HepG2 (cell line): Measurements from ENCODE around the gene GTF2B. TPM values are rescaled to one million over a fixed set of nuclear protein-coding genes. Genes with fewer than 3 reads are reported as not detected.

ENCODE experiments used
- ATAC-seq: fragments of 200-7000 bp; cut with Tn5 transposase; 3 replicates; pipeline ENCODE4 v1.9.1; 2020; ENCODE audit warnings: mild to moderate bottlenecking, moderate library complexity
- BruUV-seq: library from RNA; stranded (reverse); fragments of 400-500 nt; replicated peaks from 2 replicates; lab custom pipeline; 2021; lab: Mats Ljungman, UMichigan
- CTCF ChIA-PET: fragments of 300-600 bp; formaldehyde crosslinking; extraction: SDS; loops from one replicate; lab custom pipeline; 2021; ENCODE audit warnings: low total read pairs, inconsistent platforms, low intra/inter-chr PET ratio; lab: Yijun Ruan, JAX
- POLR2A ChIA-PET: fragments of 350-600 bp; sonication (Branson Sonifier 250); formaldehyde crosslinking; loops from one replicate; lab custom pipeline; 2020; ENCODE audit warnings: antibody characterized with exemption, inconsistent platforms; lab: Yijun Ruan, JAX
- DNase-seq: peaks from one replicate; pipeline ENCODE4 v3.0.0-alpha.2; 2015; ENCODE audit warnings: low spot score
- FAIRE-seq: peaks from 3 replicates; lab custom pipeline; 2011; peaks lifted over from hg19 to GRCh38; lab: Jason Lieb, UNC
- H2AFZ ChIP-seq: one replicate; pipeline ENCODE4 v1.6.1; 2011; ENCODE audit warnings: low read length, inconsistent platforms
- H3K27ac ChIP-seq: fragments of 300-600 bp; 3 replicates; pipeline ENCODE4 v1.8.0; 2011; ENCODE audit warnings: mixed run types, mild to moderate bottlenecking, mixed read lengths, low read length, inconsistent platforms; ENCODE audit not compliant: insufficient read depth; ENCODE audit errors: extremely low read length
- H3K27me3 ChIP-seq, 2 experiments: fragments of 200-600 bp in 1 of 2; 2 replicates in 1 of 2; 3 replicates in 1 of 2; pipeline versions ENCODE4 v1.6.0 to v1.8.0; 2011; ENCODE audit warnings: low read length in 2 of 2, mild to moderate bottlenecking in 2 of 2, moderate library complexity in 2 of 2, inconsistent platforms in 1 of 2; ENCODE audit not compliant: insufficient read depth in 2 of 2, control insufficient read depth in 1 of 2
- H3K36me3 ChIP-seq, 2 experiments: fragments of 200-600 bp in 1 of 2; replicated peaks in 1 of 2; 2 replicates in 1 of 2; 3 replicates in 1 of 2; pipeline versions ENCODE4 v1.5.1 to v1.8.0; 2011; ENCODE audit warnings: low read length in 2 of 2, inconsistent platforms in 1 of 2; ENCODE audit not compliant: insufficient read depth in 2 of 2, control insufficient read depth in 1 of 2
- H3K4me1 ChIP-seq: 2 replicates; pipeline ENCODE4 v1.5.1; 2012; ENCODE audit warnings: low read length, inconsistent platforms; ENCODE audit not compliant: insufficient read depth
- H3K4me2 ChIP-seq: 2 replicates; pipeline ENCODE4 v1.6.0; 2011; ENCODE audit warnings: low read depth, low read length, inconsistent platforms
- H3K4me3 ChIP-seq, 3 experiments: fragments of 200-600 bp in 1 of 3; sonication (generic), shearing (Covaris generic) in 1 of 3; replicated peaks in 1 of 3; 2 replicates each; pipeline ENCODE4 v1.5.1; 2011 to 2016; ENCODE audit warnings: low read length in 3 of 3, inconsistent platforms in 2 of 3, low read depth in 2 of 3, mild to moderate bottlenecking in 2 of 3, control low read depth in 1 of 3, mixed read lengths in 1 of 3; ENCODE audit not compliant: insufficient read depth in 1 of 3
- H3K79me2 ChIP-seq: one replicate; pipeline ENCODE4 v1.6.1; 2011; ENCODE audit warnings: low read length, inconsistent platforms; ENCODE audit not compliant: insufficient read depth
- H3K9ac ChIP-seq: 2 replicates; pipeline ENCODE4 v1.6.0; 2011; ENCODE audit warnings: mild to moderate bottlenecking, low read depth, low read length, inconsistent platforms; ENCODE audit not compliant: insufficient read depth
- H3K9me3 ChIP-seq: 2 replicates; pipeline ENCODE4 v1.5.1; 2012; ENCODE audit warnings: mild to moderate bottlenecking, low read length
- H4K20me1 ChIP-seq: 2 replicates; pipeline ENCODE4 v1.6.0; 2011; ENCODE audit warnings: inconsistent platforms, mild to moderate bottlenecking, low read length, moderate library complexity; ENCODE audit not compliant: insufficient read depth
- POGK ChIP-seq: sonication (generic); formaldehyde crosslinking; conservative IDR thresholded peaks from 2 replicates; pipeline ENCODE4 v1.8.0; 2022; ENCODE audit warnings: mild to moderate bottlenecking, moderate library complexity, missing genetic modification reagents
- SOX5 ChIP-seq: IDR thresholded peaks from 2 replicates; pipeline ENCODE4 v1.6.1; 2016; ENCODE audit warnings: borderline replicate concordance
- SUZ12 ChIP-seq: fragments of 150-350 bp; IDR thresholded peaks from 2 replicates; pipeline ENCODE4 v1.6.1; 2014; ENCODE audit warnings: low read depth, low read length
- ZBTB20 ChIP-seq: sonication (generic); formaldehyde crosslinking; IDR thresholded peaks from 2 replicates; pipeline ENCODE4 v1.8.1; 2023; ENCODE audit warnings: missing genetic modification reagents, low read depth, mild to moderate bottlenecking, borderline replicate concordance
- ZNF564 ChIP-seq: sonication (generic); formaldehyde crosslinking; IDR thresholded peaks from 2 replicates; pipeline ENCODE4 v1.8.1; 2023; ENCODE audit warnings: mild to moderate bottlenecking, missing genetic modification reagents
- WGBS: methylation state at CpG from one replicate; pipeline ENCODE4 v1.1.6; 2017; ENCODE audit warnings: low lambda C conversion rate; 5-methylcytosine and 5-hydroxymethylcytosine counted together
- in situ Hi-C: cut with HindIII; loops from 2 replicates; pipeline ENCODE4 v1.10.0; 2017; ENCODE audit warnings: low pct_unique_long_range_greater_than_20kb; ENCODE audit not compliant: extremely low pct_ligation_motif_present
- intact Hi-C: fragments of 100-400 bp; cut with micrococcal nuclease; formaldehyde crosslinking; loops from one replicate; pipeline ENCODE4 v1.10.0; 2022; ENCODE audit not compliant: unreplicated experiment
- polyA plus RNA-seq, 8 experiments: library from polyadenylated mRNA; depleted of rRNA in 3 of 8; stranded (reverse) in 7 of 8; unstranded in 1 of 8; fragments of >200 nt; fragmentation: Illumina TruSeq in 4 of 8; extraction: Trizol in 4 of 8; gene quantifications; 2 replicates each; pipeline versions ENCODE4 v1.2.1 to v1.2.3, GENCODE V29; 2011 to 2016; ENCODE audit warnings: low read depth in 4 of 8, missing spikeins in 1 of 8, mixed read lengths in 1 of 8; ENCODE audit not compliant: insufficient read depth in 1 of 8
- total RNA-seq, 5 experiments: library from RNA; depleted of rRNA; stranded (reverse); fragments of >200 nt; fragmentation: Illumina TruSeq; extraction: Trizol; gene quantifications; 2 replicates each; pipeline ENCODE4 v1.2.3, GENCODE V29; 2016; ENCODE audit warnings: low read depth in 1 of 5
- TF ChIP-seq, protein P1 (sequence below): IDR thresholded peaks from 2 replicates; pipeline ENCODE4 v1.4.0; 2020; ENCODE audit warnings: mild to moderate bottlenecking, missing genetic modification reagents
- TF ChIP-seq, protein P2 (sequence below): IDR thresholded peaks from 2 replicates; pipeline ENCODE4 v1.6.1; 2012; ENCODE audit warnings: inconsistent platforms
- TF ChIP-seq, protein P3 (sequence below), 2 experiments: fragments of 450-650 bp in 1 of 2; sonication (generic) in 1 of 2; formaldehyde crosslinking; IDR thresholded peaks; 2 replicates each; pipeline versions ENCODE4 v1.5.0 to v1.8.0; 2020 to 2022; ENCODE audit warnings: mild to moderate bottlenecking in 1 of 2, missing genetic modification reagents in 1 of 2
- TF ChIP-seq, protein P4 (sequence below): sonication (generic); formaldehyde crosslinking; IDR thresholded peaks from 2 replicates; pipeline ENCODE4 v1.5.0; 2020; ENCODE audit warnings: mild to moderate bottlenecking, missing genetic modification reagents, moderate library complexity
- TF ChIP-seq, protein P5 (sequence below): sonication (generic); formaldehyde crosslinking; IDR thresholded peaks from 2 replicates; pipeline ENCODE4 v1.4.0; 2020; ENCODE audit warnings: missing genetic modification reagents

GTF2B gene
- total and polyA plus RNA-seq, 2 of the 13 experiments (the other 11 are each of a cell fraction or from before 2014, with no cell fraction given) = 31.5 to 43.4 TPM

DNA sequence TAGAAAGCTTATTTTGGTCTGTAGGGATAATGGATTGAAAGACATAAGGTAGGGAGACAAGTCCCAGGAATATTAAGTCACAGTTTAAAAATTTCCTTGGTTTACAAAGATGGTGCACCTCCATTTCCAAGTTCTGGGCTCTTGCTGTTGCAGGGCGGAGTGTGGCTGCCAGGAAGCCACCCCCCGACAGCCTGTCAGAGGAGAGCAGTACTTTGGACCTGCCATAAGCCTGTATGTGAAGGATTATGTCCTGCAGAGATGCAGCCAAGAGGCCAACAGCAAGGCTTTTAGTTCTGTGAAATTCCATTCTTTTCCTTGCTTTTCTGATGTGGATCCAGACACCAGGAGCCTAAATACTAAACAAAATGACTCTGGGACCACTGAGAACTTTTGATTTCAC lies 31.9 kb upstream of the GTF2B start (continued):
- TF ChIP-seq, protein P1, sequence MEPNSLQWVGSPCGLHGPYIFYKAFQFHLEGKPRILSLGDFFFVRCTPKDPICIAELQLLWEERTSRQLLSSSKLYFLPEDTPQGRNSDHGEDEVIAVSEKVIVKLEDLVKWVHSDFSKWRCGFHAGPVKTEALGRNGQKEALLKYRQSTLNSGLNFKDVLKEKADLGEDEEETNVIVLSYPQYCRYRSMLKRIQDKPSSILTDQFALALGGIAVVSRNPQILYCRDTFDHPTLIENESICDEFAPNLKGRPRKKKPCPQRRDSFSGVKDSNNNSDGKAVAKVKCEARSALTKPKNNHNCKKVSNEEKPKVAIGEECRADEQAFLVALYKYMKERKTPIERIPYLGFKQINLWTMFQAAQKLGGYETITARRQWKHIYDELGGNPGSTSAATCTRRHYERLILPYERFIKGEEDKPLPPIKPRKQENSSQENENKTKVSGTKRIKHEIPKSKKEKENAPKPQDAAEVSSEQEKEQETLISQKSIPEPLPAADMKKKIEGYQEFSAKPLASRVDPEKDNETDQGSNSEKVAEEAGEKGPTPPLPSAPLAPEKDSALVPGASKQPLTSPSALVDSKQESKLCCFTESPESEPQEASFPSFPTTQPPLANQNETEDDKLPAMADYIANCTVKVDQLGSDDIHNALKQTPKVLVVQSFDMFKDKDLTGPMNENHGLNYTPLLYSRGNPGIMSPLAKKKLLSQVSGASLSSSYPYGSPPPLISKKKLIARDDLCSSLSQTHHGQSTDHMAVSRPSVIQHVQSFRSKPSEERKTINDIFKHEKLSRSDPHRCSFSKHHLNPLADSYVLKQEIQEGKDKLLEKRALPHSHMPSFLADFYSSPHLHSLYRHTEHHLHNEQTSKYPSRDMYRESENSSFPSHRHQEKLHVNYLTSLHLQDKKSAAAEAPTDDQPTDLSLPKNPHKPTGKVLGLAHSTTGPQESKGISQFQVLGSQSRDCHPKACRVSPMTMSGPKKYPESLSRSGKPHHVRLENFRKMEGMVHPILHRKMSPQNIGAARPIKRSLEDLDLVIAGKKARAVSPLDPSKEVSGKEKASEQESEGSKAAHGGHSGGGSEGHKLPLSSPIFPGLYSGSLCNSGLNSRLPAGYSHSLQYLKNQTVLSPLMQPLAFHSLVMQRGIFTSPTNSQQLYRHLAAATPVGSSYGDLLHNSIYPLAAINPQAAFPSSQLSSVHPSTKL (CRISPR knock-in tag) = peak; percentile 75
- TF ChIP-seq, protein P2, sequence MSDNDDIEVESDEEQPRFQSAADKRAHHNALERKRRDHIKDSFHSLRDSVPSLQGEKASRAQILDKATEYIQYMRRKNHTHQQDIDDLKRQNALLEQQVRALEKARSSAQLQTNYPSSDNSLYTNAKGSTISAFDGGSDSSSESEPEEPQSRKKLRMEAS = 0 out of 2 replicates have a peak, but pooled peaks have one; percentile 28
- TF ChIP-seq SOX5 (CRISPR knock-in tag) = peak; percentile 37; the same call in 1 of the 2 replicates

GRCh38 chr1:88922214-88922613 lies 30.8 kb upstream of the GTF2B start:
- ChIA-PET CTCF (no interaction called here), POLR2A (interaction anchor here (1.2 to 1.5 kb wide), 2 partner anchors 30 to 31 kb away, joined by 3 to 4 read pairs; no protein-coding TSS in a partner anchor)
- no peak overlapping the region for H3K9ac ChIP-seq
- no peak overlapping the region for H3K4me3 ChIP-seq
- peak overlapping the region; percentile 43 for H3K27ac ChIP-seq
- in situ Hi-C loops = no loop called here
- no peak overlapping the region for H2AFZ ChIP-seq
- FAIRE-seq (no peak), DNase-seq (no peak), ATAC-seq (peak; percentile 25; the same call in 2 of the 3 replicates)
- WGBS = 87% methylated on average over 3 of the region's 3 CpGs
- no peaks in the 10 kb centered on the region for H3K79me2 ChIP-seq
- intact Hi-C loops = no loop called here
- H3K36me3 ChIP-seq = peaks cover 1 to 6% of the 10 kb centered on the region in 2 experiments; a peak in 3 of 5 replicates
- no peaks in the 10 kb centered on the region for H4K20me1 ChIP-seq
- peaks cover 13% of the 10 kb centered on the region for H3K9me3 ChIP-seq
- H3K4me1 ChIP-seq = peaks cover 45% of the 10 kb centered on the region
- no TSS peak for BruUV-seq
- H3K4me2 ChIP-seq = no peak overlapping the region
- no peaks in the 10 kb centered on the region for H3K27me3 ChIP-seq
- no peak for TF ChIP-seq POGK (CRISPR knock-in tag)
- TF ChIP-seq, protein P3, sequence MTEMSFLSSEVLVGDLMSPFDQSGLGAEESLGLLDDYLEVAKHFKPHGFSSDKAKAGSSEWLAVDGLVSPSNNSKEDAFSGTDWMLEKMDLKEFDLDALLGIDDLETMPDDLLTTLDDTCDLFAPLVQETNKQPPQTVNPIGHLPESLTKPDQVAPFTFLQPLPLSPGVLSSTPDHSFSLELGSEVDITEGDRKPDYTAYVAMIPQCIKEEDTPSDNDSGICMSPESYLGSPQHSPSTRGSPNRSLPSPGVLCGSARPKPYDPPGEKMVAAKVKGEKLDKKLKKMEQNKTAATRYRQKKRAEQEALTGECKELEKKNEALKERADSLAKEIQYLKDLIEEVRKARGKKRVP (CRISPR knock-in tag; IDR thresholded peaks at IDR 0.05) = no peak
- TF ChIP-seq, protein P4, sequence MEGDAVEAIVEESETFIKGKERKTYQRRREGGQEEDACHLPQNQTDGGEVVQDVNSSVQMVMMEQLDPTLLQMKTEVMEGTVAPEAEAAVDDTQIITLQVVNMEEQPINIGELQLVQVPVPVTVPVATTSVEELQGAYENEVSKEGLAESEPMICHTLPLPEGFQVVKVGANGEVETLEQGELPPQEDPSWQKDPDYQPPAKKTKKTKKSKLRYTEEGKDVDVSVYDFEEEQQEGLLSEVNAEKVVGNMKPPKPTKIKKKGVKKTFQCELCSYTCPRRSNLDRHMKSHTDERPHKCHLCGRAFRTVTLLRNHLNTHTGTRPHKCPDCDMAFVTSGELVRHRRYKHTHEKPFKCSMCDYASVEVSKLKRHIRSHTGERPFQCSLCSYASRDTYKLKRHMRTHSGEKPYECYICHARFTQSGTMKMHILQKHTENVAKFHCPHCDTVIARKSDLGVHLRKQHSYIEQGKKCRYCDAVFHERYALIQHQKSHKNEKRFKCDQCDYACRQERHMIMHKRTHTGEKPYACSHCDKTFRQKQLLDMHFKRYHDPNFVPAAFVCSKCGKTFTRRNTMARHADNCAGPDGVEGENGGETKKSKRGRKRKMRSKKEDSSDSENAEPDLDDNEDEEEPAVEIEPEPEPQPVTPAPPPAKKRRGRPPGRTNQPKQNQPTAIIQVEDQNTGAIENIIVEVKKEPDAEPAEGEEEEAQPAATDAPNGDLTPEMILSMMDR (CRISPR knock-in tag) = peak; percentile 40; the same call in 1 of the 2 replicates
- TF ChIP-seq ZBTB20 = no peak
- TF ChIP-seq SUZ12 = no peak
- no peak for TF ChIP-seq ZNF564 (CRISPR knock-in tag)
- TF ChIP-seq, protein P5, sequence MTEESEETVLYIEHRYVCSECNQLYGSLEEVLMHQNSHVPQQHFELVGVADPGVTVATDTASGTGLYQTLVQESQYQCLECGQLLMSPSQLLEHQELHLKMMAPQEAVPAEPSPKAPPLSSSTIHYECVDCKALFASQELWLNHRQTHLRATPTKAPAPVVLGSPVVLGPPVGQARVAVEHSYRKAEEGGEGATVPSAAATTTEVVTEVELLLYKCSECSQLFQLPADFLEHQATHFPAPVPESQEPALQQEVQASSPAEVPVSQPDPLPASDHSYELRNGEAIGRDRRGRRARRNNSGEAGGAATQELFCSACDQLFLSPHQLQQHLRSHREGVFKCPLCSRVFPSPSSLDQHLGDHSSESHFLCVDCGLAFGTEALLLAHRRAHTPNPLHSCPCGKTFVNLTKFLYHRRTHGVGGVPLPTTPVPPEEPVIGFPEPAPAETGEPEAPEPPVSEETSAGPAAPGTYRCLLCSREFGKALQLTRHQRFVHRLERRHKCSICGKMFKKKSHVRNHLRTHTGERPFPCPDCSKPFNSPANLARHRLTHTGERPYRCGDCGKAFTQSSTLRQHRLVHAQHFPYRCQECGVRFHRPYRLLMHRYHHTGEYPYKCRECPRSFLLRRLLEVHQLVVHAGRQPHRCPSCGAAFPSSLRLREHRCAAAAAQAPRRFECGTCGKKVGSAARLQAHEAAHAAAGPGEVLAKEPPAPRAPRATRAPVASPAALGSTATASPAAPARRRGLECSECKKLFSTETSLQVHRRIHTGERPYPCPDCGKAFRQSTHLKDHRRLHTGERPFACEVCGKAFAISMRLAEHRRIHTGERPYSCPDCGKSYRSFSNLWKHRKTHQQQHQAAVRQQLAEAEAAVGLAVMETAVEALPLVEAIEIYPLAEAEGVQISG (CRISPR knock-in tag) = no peak
